Naive thymus-derived CD4-positive, alpha-beta T cell (primary cell): ENCODE results near the gene ZNF3. TPM values are rescaled to one million over a fixed set of nuclear protein-coding genes. Genes with fewer than 3 reads are reported as not detected.

Source experiments
- ATAC-seq: fragments of 150-1000 bp; cut with Tn5 transposase; 2 replicates; pipeline ENCODE4 v1.10.0; 2021; ENCODE audit warnings: mild to moderate bottlenecking, moderate library complexity
- CTCF ChIA-PET: fragments of 350-600 bp; sonication (Branson Sonifier 250); formaldehyde crosslinking; loops from one replicate; lab custom pipeline; 2021; ENCODE audit warnings: antibody characterized with exemption; lab: Charles Lee
- POLR2A ChIA-PET: fragments of 350-600 bp; sonication (Branson Sonifier 250); formaldehyde crosslinking; loops from one replicate; lab custom pipeline; 2021; ENCODE audit warnings: antibody characterized with exemption, inconsistent platforms; lab: Charles Lee
- DNase-seq, 9 donors: peaks; one replicate each; pipeline versions ENCODE4 v3.0.0 to v3.0.0-alpha.2; 2020 to 2022; ENCODE audit warnings: mixed read lengths in 1 of 9
- H3K27ac ChIP-seq: one replicate; pipeline ENCODE4 v1.7.0; 2013; ENCODE audit warnings: mild to moderate bottlenecking, low read depth, low read length, moderate library complexity
- H3K27me3 ChIP-seq, 2 donors: one replicate each; pipeline ENCODE4 v1.7.0; 2013; ENCODE audit warnings: low read length in 2 of 2, mild to moderate bottlenecking in 2 of 2, moderate library complexity in 2 of 2; ENCODE audit not compliant: control insufficient read depth in 2 of 2, insufficient read depth in 2 of 2
- H3K36me3 ChIP-seq, 3 experiments: 1 replicate in 2 of 3; 2 replicates in 1 of 3; pipeline ENCODE4 v1.7.0; 2013; ENCODE audit warnings: low read length in 3 of 3, mild to moderate bottlenecking in 3 of 3, moderate library complexity in 1 of 3; ENCODE audit not compliant: insufficient read depth in 3 of 3, control insufficient read depth in 2 of 3
- H3K4me1 ChIP-seq, 2 donors: one replicate each; pipeline ENCODE4 v1.7.0; 2013; ENCODE audit warnings: low read length in 2 of 2, mild to moderate bottlenecking in 2 of 2, moderate library complexity in 1 of 2; ENCODE audit not compliant: control insufficient read depth in 2 of 2, insufficient read depth in 2 of 2
- H3K4me3 ChIP-seq: 2 replicates; pipeline ENCODE4 v1.7.0; 2013; ENCODE audit warnings: mild to moderate bottlenecking, low read length
- H3K9me3 ChIP-seq, 3 experiments: 1 replicate in 2 of 3; 2 replicates in 1 of 3; pipeline ENCODE4 v1.7.0; 2013; ENCODE audit warnings: low read length in 3 of 3; ENCODE audit not compliant: control insufficient read depth in 2 of 3
- H3K27ac Mint-ChIP-seq, 9 donors: one replicate each; pipeline ENCODE4 v1.8.0; 2020 to 2022; ENCODE audit warnings: mixed read lengths in 9 of 9, mild to moderate bottlenecking in 8 of 9, moderate library complexity in 5 of 9, inconsistent platforms in 2 of 9
- H3K27me3 Mint-ChIP-seq, 5 donors: one replicate each; pipeline ENCODE4 v1.8.0; 2021 to 2022; ENCODE audit warnings: mixed read lengths in 5 of 5, mild to moderate bottlenecking in 1 of 5
- H3K36me3 Mint-ChIP-seq, 5 donors: one replicate each; pipeline ENCODE4 v1.8.0; 2020 to 2022; ENCODE audit warnings: mixed read lengths in 5 of 5, mild to moderate bottlenecking in 3 of 5, inconsistent platforms in 1 of 5
- H3K4me1 Mint-ChIP-seq, 7 donors: one replicate each; pipeline ENCODE4 v1.8.0; 2020 to 2022; ENCODE audit warnings: mixed read lengths in 7 of 7, mild to moderate bottlenecking in 3 of 7, inconsistent platforms in 1 of 7
- H3K4me3 Mint-ChIP-seq, 10 donors: one replicate each; pipeline ENCODE4 v1.8.0; 2020 to 2022; ENCODE audit warnings: mild to moderate bottlenecking in 10 of 10, mixed read lengths in 10 of 10, moderate library complexity in 6 of 10, inconsistent platforms in 2 of 10
- H3K9me3 Mint-ChIP-seq, 11 donors: one replicate each; pipeline ENCODE4 v1.8.0; 2020 to 2022; ENCODE audit warnings: mixed read lengths in 11 of 11, mild to moderate bottlenecking in 4 of 11, inconsistent platforms in 1 of 11, moderate library complexity in 1 of 11
- intact Hi-C, 2 donors: fragments of 100-400 bp; cut with micrococcal nuclease; formaldehyde crosslinking; loops; one replicate each; pipeline ENCODE4 v1.15.1; 2023
- microRNA-seq: library from miRNA; unstranded; fragments of <30 nt; microRNA quantifications from one replicate; pipeline ENCODE4 v1.2.0, GENCODE V29; 2022; ENCODE audit warnings: borderline microRNAs expressed
- polyA plus RNA-seq, 2 donors: library from polyadenylated mRNA; unstranded; fragments of 300-500 nt; fragmentation: Illumina TruSeq; gene quantifications; one replicate each; pipeline ENCODE4 v1.2.3, GENCODE V29; 2021
- total RNA-seq, 6 experiments: library from RNA in 5 of 6; stranded (reverse) in 5 of 6; gene quantifications; 1 replicate in 5 of 6; 2 replicates in 1 of 6; pipeline ENCODE4 v1.2.3 and lab custom pipeline; 2021 to 2026

The ZNF3 gene
- total and polyA plus RNA-seq, 7 experiments from 2014 or later: 20.3 to 48.0 (median 35.0) TPM

DNA sequence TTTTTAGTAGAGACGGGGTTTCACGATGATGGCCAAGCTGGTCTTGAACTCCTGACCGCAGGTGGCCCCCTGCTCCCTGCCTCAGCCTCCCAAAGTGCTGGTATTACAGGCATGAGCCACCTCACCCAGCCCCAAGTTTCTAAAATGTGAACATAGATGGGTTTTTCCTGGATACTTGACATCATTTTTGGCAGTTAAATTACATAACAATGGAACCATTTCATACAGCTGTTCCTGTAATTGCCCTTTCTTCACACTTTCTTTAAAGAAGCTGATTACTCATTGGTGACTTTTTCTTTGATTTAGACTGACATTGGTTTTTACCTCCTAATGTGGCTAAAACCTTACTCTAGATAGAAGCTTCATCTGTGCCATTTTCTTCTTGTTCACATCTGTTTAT, 60.2 kb downstream of the ZNF3 start:
- H3K27ac Mint-ChIP-seq: peak overlapping the region in 3 of 9 donors; percentile 21 to 59 (median 48)
- intact Hi-C loops: no loop called here
- ATAC-seq: no peak
- CTCF ChIA-PET: interaction anchor here (1.3 to 1.7 kb wide), 2 partner anchors 31 to 110 kb away, joined by 4 to 6 read pairs; no protein-coding TSS in a partner anchor
- Histone ChIP-seq H3K4me3 (no peak overlapping the region), H3K27ac (no peak overlapping the region), H3K9me3 (no peaks in the 10 kb centered on the region), H3K4me1 (peaks cover 13 to 14% of the 10 kb centered on the region in 2 donors), H3K27me3 (no peaks in the 10 kb centered on the region), H3K36me3 (peaks cover 12 to 48% (median 16%) of the 10 kb centered on the region in 3 experiments)
- H3K4me1 Mint-ChIP-seq: peaks cover 13 to 52% (median 46%) of the 10 kb centered on the region in 7 donors
- no peaks in the 10 kb centered on the region for H3K27me3 Mint-ChIP-seq
- POLR2A ChIA-PET: interaction anchor here (0.7 to 1.8 kb wide), 4 partner anchors 28 to 104 kb away, joined by 3 to 8 read pairs (median 4); partner anchors contain the start of gene ZSCAN21
- peaks cover 0 to 1% (median 0%) of the 10 kb centered on the region in 11 donors for H3K9me3 Mint-ChIP-seq
- DNase-seq: no peak
- H3K36me3 Mint-ChIP-seq: peaks cover 4 to 21% (median 10%) of the 10 kb centered on the region in 5 donors
- no peak overlapping the region for H3K4me3 Mint-ChIP-seq

Small RNAs within 50 kb of the gene (microRNA-seq; reads per million reads assigned to microRNA genes)
- gene MIR106B: 3,194 reads per million, percentile 91 among the genes with 10 or more reads in this experiment
- 937 reads per million, percentile 81 among the genes with 10 or more reads in this experiment for gene MIR25
- 2,453 reads per million, percentile 89 among the genes with 10 or more reads in this experiment for gene MIR93

Other genes starting within 250 kb of the ZNF3 start
- under 1 TPM in 4 of 5 experiments, not detected in 1; 0.41 to 0.70 (median 0.52) TPM for gene OR2AE1, start 204.7 kb downstream of the ZNF3 start, total RNA-seq
- not detected for gene OR2AE1, start 204.7 kb downstream of the ZNF3 start, polyA plus RNA-seq
- 10 to 100 TPM; 30.1 to 75.0 (median 37.6) TPM for gene TRIM4, start 162.2 kb downstream of the ZNF3 start, total RNA-seq
- 10 to 100 TPM; 31.9 to 37.8 TPM for gene TRIM4, start 162.2 kb downstream of the ZNF3 start, polyA plus RNA-seq
- gene GJC3, start 152.1 kb downstream of the ZNF3 start, total RNA-seq: 1 to 10 TPM in 1 of 5 experiments, under 1 TPM in 3, not detected in 1; 0.41 to 1.1 (median 0.58) TPM
- gene GJC3, start 152.1 kb downstream of the ZNF3 start, polyA plus RNA-seq: under 1 TPM; 0.61 to 0.92 TPM
- not detected for gene AZGP1, start 105.7 kb downstream of the ZNF3 start, total RNA-seq
- not detected for gene AZGP1, start 105.7 kb downstream of the ZNF3 start, polyA plus RNA-seq
- 100 to 1,000 TPM in 2 of 5 experiments, 10 to 100 TPM in 3; 54.0 to 103 (median 70.1) TPM for gene ZKSCAN1, start 66.1 kb downstream of the ZNF3 start, total RNA-seq
- gene ZKSCAN1, start 66.1 kb downstream of the ZNF3 start, polyA plus RNA-seq: 10 to 100 TPM; 47.0 to 55.5 TPM
- 10 to 100 TPM in 1 of 5 experiments, 1 to 10 TPM in 4; 3.9 to 10.1 (median 6.2) TPM for gene ZSCAN21, start 31.9 kb downstream of the ZNF3 start, total RNA-seq
- 10 to 100 TPM in 1 of 2 donors, 1 to 10 TPM in 1; 6.8 to 13.4 TPM for gene ZSCAN21, start 31.9 kb downstream of the ZNF3 start, polyA plus RNA-seq
- gene COPS6, start 7.2 kb upstream of the ZNF3 start, total RNA-seq: 100 to 1,000 TPM in 1 of 5 experiments, 10 to 100 TPM in 4; 65.7 to 103 (median 80.1) TPM
- gene COPS6, start 7.2 kb upstream of the ZNF3 start, polyA plus RNA-seq: 100 to 1,000 TPM; 110 to 122 TPM
- gene MCM7, start 19.7 kb upstream of the ZNF3 start, total RNA-seq: 100 to 1,000 TPM in 4 of 5 experiments, 10 to 100 TPM in 1; 80.3 to 263 (median 168) TPM
- 10 to 100 TPM; 29.5 to 49.9 TPM for gene MCM7, start 19.7 kb upstream of the ZNF3 start, polyA plus RNA-seq
- 10 to 100 TPM in 3 of 5 experiments, 1 to 10 TPM in 2; 7.5 to 13.8 (median 11.0) TPM for gene AP4M1, start 19.9 kb upstream of the ZNF3 start, total RNA-seq
- gene AP4M1, start 19.9 kb upstream of the ZNF3 start, polyA plus RNA-seq: 1 to 10 TPM; 2.6 to 5.1 TPM
- gene TAF6, start 37.6 kb upstream of the ZNF3 start, total RNA-seq: 10 to 100 TPM; 39.5 to 68.1 (median 55.0) TPM
- 10 to 100 TPM; 30.8 to 45.0 TPM for gene TAF6, start 37.6 kb upstream of the ZNF3 start, polyA plus RNA-seq
- gene CNPY4, start 37.9 kb upstream of the ZNF3 start, total RNA-seq: 10 to 100 TPM; 22.1 to 68.2 (median 40.3) TPM
- gene CNPY4, start 37.9 kb upstream of the ZNF3 start, polyA plus RNA-seq: 10 to 100 TPM; 21.5 to 22.3 TPM
- gene MBLAC1, start 45.2 kb upstream of the ZNF3 start, total RNA-seq: 1 to 10 TPM; 4.5 to 6.3 (median 5.8) TPM
- 1 to 10 TPM; 1.5 to 2.3 TPM for gene MBLAC1, start 45.2 kb upstream of the ZNF3 start, polyA plus RNA-seq
- 100 to 1,000 TPM; 132 to 200 (median 173) TPM for gene LAMTOR4, start 67.2 kb upstream of the ZNF3 start, total RNA-seq
- gene LAMTOR4, start 67.2 kb upstream of the ZNF3 start, polyA plus RNA-seq: 100 to 1,000 TPM; 550 to 555 TPM
- gene TRAPPC14, start 77.0 kb upstream of the ZNF3 start, total RNA-seq: 100 to 1,000 TPM in 1 of 5 experiments, 10 to 100 TPM in 4; 51.8 to 102 (median 70.2) TPM
- gene TRAPPC14, start 77.0 kb upstream of the ZNF3 start, polyA plus RNA-seq: 1 to 10 TPM; 3.2 to 5.9 TPM
- 10 to 100 TPM in 4 of 5 experiments, 1 to 10 TPM in 1; 4.7 to 26.8 (median 16.7) TPM for gene GAL3ST4, start 86.9 kb upstream of the ZNF3 start, total RNA-seq
- 10 to 100 TPM in 1 of 2 donors, 1 to 10 TPM in 1; 7.4 to 10.8 TPM for gene GAL3ST4, start 86.9 kb upstream of the ZNF3 start, polyA plus RNA-seq
- gene GPC2, start 95.7 kb upstream of the ZNF3 start, total RNA-seq: 10 to 100 TPM in 4 of 5 experiments, 1 to 10 TPM in 1; 8.1 to 30.6 (median 18.2) TPM
- under 1 TPM; 0.64 to 0.87 TPM for gene GPC2, start 95.7 kb upstream of the ZNF3 start, polyA plus RNA-seq
- gene STAG3, start 96.2 kb upstream of the ZNF3 start, total RNA-seq: 10 to 100 TPM in 1 of 5 experiments, 1 to 10 TPM in 4; 5.5 to 24.6 (median 9.5) TPM
- 1 to 10 TPM; 2.4 to 6.5 TPM for gene STAG3, start 96.2 kb upstream of the ZNF3 start, polyA plus RNA-seq
- gene PVRIG, start 138.2 kb upstream of the ZNF3 start, total RNA-seq: 10 to 100 TPM; 32.1 to 88.7 (median 66.2) TPM
- 10 to 100 TPM; 69.5 to 81.0 TPM for gene PVRIG, start 138.2 kb upstream of the ZNF3 start, polyA plus RNA-seq
- not detected for gene SPDYE3, start 226.0 kb upstream of the ZNF3 start, total RNA-seq
- gene SPDYE3, start 226.0 kb upstream of the ZNF3 start, polyA plus RNA-seq: 1 to 10 TPM; 8.5 to 8.7 TPM